NB4 (cell line): ENCODE measurements around the gene DAP.

ENCODE experiments used
- MYC ChIP-seq: IDR thresholded peaks from 2 replicates; pipeline ENCODE4 v1.6.1; 2011; ENCODE audit warnings: low read depth, low read length
- POLR2A ChIP-seq: IDR thresholded peaks from 2 replicates; pipeline ENCODE4 v1.6.1; 2011; ENCODE audit warnings: mild to moderate bottlenecking; ENCODE audit not compliant: insufficient read length; ENCODE audit errors: extremely low read depth
- TF ChIP-seq, protein P1 (sequence below): IDR thresholded peaks from 2 replicates; pipeline ENCODE4 v1.6.1; 2011; ENCODE audit warnings: low read depth, low read length
- TF ChIP-seq, protein P2 (sequence below): IDR thresholded peaks from one replicate; pipeline ENCODE4 v1.5.1; 2012; ENCODE audit warnings: low read depth, low read length

DNA sequence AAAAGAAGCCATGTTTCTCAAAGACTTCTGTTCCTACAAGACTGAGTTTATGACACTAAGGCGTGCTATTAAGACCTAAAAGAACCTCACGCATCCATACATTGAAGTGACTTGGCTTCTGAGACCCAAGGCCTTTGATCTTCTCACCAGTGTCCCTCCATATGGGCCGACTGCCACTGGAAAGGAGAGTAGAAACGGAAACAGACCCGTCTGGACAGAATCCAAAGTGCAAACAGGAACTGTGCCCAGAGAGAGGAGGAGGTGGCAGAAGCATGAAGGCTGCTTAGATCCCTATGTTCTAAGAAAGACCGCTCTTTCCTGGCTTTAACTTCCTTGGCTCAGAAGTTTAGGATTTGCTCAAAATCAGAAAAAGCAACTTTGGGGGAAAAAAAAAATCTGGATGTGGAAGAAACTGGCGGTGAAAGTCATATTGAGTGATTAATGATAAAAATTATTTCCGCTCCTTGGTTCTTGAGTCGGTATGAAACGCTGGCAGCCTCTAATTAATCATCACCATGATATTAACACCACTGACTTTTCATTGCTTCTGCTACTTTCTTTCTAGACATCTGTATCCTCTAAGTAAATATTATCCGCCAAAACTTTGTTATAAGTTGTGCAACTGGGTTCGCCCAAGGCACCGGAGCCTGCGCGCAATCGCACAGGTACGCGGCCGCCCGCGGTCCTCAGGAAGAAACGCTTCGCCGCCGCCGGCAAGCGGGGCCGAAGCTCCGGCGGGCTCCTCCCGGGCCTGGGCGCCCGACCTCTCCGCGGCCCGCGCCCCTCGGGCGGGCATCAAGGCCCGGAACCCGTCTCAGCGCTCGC lies 726 bp downstream of the DAP start:
- TF ChIP-seq, protein P1, sequence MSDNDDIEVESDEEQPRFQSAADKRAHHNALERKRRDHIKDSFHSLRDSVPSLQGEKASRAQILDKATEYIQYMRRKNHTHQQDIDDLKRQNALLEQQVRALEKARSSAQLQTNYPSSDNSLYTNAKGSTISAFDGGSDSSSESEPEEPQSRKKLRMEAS = no peak
- TF ChIP-seq, protein P2, sequence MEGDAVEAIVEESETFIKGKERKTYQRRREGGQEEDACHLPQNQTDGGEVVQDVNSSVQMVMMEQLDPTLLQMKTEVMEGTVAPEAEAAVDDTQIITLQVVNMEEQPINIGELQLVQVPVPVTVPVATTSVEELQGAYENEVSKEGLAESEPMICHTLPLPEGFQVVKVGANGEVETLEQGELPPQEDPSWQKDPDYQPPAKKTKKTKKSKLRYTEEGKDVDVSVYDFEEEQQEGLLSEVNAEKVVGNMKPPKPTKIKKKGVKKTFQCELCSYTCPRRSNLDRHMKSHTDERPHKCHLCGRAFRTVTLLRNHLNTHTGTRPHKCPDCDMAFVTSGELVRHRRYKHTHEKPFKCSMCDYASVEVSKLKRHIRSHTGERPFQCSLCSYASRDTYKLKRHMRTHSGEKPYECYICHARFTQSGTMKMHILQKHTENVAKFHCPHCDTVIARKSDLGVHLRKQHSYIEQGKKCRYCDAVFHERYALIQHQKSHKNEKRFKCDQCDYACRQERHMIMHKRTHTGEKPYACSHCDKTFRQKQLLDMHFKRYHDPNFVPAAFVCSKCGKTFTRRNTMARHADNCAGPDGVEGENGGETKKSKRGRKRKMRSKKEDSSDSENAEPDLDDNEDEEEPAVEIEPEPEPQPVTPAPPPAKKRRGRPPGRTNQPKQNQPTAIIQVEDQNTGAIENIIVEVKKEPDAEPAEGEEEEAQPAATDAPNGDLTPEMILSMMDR = no peak
- TF ChIP-seq POLR2A (no peak), MYC (no peak)
